HCT116 (cell line): ENCODE data around the gene DDOST. TPM values are rescaled to one million over a fixed set of nuclear protein-coding genes. Genes with fewer than 3 reads are reported as not detected.

Experiments
- ATF3 ChIP-seq: IDR thresholded peaks from 2 replicates; pipeline ENCODE4 v1.6.1; 2012
- CEBPB ChIP-seq: IDR thresholded peaks from 2 replicates; pipeline ENCODE4 v1.6.1; 2012; ENCODE audit warnings: low read depth
- EGR1 ChIP-seq: IDR thresholded peaks from 2 replicates; pipeline ENCODE4 v1.6.1; 2012; ENCODE audit warnings: low read depth
- MAX ChIP-seq: IDR thresholded peaks from 2 replicates; pipeline ENCODE4 v1.6.1; 2012
- POLR2AphosphoS5 ChIP-seq: IDR thresholded peaks from 2 replicates; pipeline ENCODE4 v1.6.1; 2011; ENCODE audit warnings: mild to moderate bottlenecking, low read depth, low read length, moderate library complexity
- REST ChIP-seq: IDR thresholded peaks from 2 replicates; pipeline ENCODE4 v1.6.1; 2012; ENCODE audit warnings: low read depth
- SIN3A ChIP-seq: IDR thresholded peaks from 2 replicates; pipeline ENCODE4 v1.6.1; 2012; ENCODE audit warnings: low read depth
- SP1 ChIP-seq: IDR thresholded peaks from 2 replicates; pipeline ENCODE4 v1.6.1; 2012; ENCODE audit warnings: low read depth
- TCF7L2 ChIP-seq: IDR thresholded peaks from 2 replicates; pipeline ENCODE4 v1.7.0; 2011; ENCODE audit warnings: borderline replicate concordance, inconsistent platforms; ENCODE audit not compliant: insufficient read depth, insufficient read length; ENCODE audit errors: extremely low read depth
- ZNF274 ChIP-seq: fragments of 200-500 bp; sonication (Bioruptor generic); IDR thresholded peaks from 2 replicates; pipeline ENCODE4 v1.6.1; 2014; ENCODE audit warnings: mild to moderate bottlenecking, low read depth, low read length, inconsistent platforms
- total RNA-seq: library from RNA; stranded (reverse); gene quantifications from one replicate; pipeline ENCODE4 v1.2.1, GENCODE V29; 2021; ENCODE audit not compliant: unreplicated experiment

Gene DDOST
- total RNA-seq, 1 experiment from 2014 or later, result 387 TPM

GRCh38 chr1:20603504-20604464 is 57.4 kb downstream of the DDOST start (continued):
- TF ChIP-seq POLR2AphosphoS5 (0 out of 2 replicates have a peak, but pooled peaks have one; percentile 16), ZNF274 (no peak), CEBPB (peak; percentile 56), SP1 (peak; percentile 53), REST (no peak), ATF3 (no peak), SIN3A (no peak), EGR1 (no peak), MAX (0 out of 2 replicates have a peak, but pooled peaks have one; percentile 35), TCF7L2 (no peak)
- TF ChIP-seq, all 23 proteins: peak for 8
